ENCODE data around the gene CHRNB4. TPM values are rescaled to one million over a fixed set of nuclear protein-coding genes. Genes with fewer than 3 reads are reported as not detected.

The CHRNB4 gene
- total RNA-seq, 3 donors from 2014 or later, result 0.29 to 2.4 TPM; not detected in 1

DNA sequence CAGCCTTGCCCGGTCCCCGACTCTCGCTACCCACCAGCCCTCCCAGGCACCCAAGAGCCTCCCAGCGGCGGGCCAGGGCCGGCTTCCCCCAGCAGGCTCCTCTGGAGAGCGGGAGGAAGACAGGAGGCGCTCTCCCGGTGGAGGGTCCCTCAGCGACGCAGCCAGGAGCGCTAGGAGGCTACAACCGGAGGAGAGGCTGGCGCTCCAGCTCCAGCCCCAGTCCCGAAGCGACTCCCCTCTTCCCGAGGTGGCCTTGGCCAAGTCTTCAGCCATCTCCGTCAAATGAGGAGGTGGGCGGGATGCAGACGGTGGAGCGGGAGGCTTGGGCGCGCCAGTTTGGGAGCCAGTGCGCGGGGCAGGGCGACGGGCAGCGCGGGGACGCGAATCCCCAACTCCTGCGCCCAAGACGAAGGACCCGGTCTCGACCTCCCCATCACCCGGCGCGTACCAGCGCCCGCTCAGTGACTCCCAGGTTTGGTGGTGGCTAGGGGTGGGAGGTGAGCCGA, 20.9 kb downstream of the CHRNB4 start:
- DNase-seq (no peak), ATAC-seq (peak; percentile 33)

DNA sequence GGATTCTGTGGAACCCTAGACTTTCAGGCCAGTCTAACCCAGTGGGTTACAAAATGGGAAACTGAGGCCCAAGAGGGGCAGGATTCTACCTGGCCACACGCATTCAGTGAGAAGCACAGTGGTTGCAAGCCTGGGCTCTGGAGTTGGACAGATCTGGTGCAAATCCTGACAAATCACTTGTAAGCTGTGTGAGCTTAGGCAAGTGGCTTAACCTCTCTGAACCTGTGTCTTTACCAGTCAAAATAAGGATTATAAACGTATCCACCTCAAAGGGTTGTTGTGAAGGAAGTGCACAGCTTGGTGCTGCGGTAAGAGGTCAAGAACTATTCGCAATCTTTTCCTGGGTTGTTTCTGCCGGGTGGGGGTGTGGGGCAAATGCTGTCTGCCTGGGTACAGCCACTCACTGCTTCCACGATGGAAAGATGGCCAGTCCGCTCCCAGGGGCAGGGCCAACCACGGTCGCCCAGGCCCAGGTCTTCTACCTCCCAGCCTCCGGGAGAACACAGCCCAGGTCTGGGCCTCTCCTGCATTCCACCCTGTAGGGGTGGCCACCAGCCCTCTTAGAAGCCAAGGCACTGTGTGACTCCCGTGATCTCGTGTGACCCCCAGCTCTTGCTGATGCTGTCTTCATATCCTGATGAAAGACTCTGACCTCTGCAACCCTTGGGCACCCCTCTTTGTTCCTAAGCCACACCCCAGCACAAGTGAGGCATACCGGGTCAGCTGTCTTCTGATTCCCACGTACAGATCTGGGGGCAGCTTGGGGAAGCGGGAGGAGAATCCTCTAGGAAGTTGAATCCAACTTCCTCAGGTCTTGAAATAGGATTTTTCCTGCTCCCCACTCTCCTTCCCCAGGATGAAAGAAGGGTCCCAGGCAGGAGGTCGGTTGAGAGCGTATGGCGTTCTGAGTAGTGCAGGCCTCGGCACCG, 21.7 kb downstream of the CHRNB4 start:
- Histone ChIP-seq H3K4me1 (ENCODE audit: low read depth) (peaks cover 10% of the 10 kb centered on the region), H3K4me3 (no peak overlapping the region), H3K9me3 (no peaks in the 10 kb centered on the region), H3K36me3 (ENCODE audit: low read depth) (no peaks in the 10 kb centered on the region)
- ATAC-seq (no peak), DNase-seq (no peak)
- TF ChIP-seq, protein P1, sequence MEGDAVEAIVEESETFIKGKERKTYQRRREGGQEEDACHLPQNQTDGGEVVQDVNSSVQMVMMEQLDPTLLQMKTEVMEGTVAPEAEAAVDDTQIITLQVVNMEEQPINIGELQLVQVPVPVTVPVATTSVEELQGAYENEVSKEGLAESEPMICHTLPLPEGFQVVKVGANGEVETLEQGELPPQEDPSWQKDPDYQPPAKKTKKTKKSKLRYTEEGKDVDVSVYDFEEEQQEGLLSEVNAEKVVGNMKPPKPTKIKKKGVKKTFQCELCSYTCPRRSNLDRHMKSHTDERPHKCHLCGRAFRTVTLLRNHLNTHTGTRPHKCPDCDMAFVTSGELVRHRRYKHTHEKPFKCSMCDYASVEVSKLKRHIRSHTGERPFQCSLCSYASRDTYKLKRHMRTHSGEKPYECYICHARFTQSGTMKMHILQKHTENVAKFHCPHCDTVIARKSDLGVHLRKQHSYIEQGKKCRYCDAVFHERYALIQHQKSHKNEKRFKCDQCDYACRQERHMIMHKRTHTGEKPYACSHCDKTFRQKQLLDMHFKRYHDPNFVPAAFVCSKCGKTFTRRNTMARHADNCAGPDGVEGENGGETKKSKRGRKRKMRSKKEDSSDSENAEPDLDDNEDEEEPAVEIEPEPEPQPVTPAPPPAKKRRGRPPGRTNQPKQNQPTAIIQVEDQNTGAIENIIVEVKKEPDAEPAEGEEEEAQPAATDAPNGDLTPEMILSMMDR (IDR thresholded peaks at IDR 0.05), result no peak
- intact Hi-C loops (cut with DNase I, micrococcal nuclease), result loop anchor here (5.0 kb wide), 1 partner anchor 88 kb away; no protein-coding TSS in a partner anchor

More for the DNA sequence above, 20.9 kb downstream of the CHRNB4 start:
- intact Hi-C loops (cut with DNase I, micrococcal nuclease), result no loop called here
- no peak overlapping the region for H3K4me3 ChIP-seq
- peaks cover 10% of the 10 kb centered on the region for H3K4me1 ChIP-seq (ENCODE audit: low read depth)
- TF ChIP-seq, protein P1 (IDR thresholded peaks at IDR 0.05), result no peak
- no peaks in the 10 kb centered on the region for H3K36me3 ChIP-seq (ENCODE audit: low read depth)
- no peaks in the 10 kb centered on the region for H3K9me3 ChIP-seq

DNA sequence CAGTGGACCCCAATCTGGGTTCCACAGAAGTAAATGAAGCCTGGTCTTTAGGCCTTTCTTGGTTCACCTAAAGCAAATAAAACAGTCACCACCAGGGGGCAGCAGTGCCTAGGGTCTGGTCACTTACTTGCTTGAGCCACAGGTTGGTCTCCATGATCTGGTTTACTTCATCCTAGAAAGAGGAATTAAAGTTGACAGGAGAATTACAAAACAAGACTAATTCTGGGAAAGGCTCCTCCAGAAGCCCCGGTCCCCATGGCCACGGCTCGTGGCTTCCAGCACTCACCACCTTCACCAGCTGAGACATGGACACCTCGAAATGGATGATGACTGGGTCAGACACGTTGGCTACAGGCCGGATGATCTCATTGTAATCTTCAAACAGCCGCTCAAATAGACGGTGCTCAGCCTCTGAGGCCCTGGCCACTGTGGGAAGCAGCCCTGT, 22.5 kb downstream of the CHRNB4 start:
- intact Hi-C loops (cut with DNase I, micrococcal nuclease), result loop anchor here (5.0 kb wide), 1 partner anchor 89 kb away; no protein-coding TSS in a partner anchor
- no peaks in the 10 kb centered on the region for H3K9me3 ChIP-seq
- no peaks in the 10 kb centered on the region for H3K36me3 ChIP-seq (ENCODE audit: low read depth)
- ATAC-seq (peak; percentile 81), DNase-seq (peak in 2 of 3 donors; percentile 72 to 99)
- TF ChIP-seq, protein P1 (IDR thresholded peaks at IDR 0.05), result peak; percentile 67
- peaks cover 10% of the 10 kb centered on the region for H3K4me1 ChIP-seq (ENCODE audit: low read depth)
- H3K4me3 ChIP-seq, result no peak overlapping the region

DNA sequence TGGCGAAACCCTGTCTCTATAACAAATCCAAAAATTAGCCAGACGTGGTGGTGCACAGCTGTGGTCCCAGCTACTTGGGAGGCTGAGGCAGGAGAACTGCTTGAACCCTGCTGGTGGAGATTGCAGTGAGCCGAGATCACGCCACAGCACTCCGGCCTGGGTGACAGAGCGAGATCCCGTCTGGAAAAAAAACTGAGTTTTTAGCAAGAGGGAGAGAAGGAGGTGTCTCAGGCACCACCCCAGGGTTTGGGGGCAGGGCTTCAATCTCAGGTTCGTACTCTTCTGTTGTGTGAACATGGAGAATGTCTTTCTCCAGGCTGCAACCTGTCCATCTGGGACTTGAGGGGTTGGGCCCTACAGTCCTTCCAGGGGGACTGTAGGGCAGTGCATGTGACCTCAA, 22.9 kb downstream of the CHRNB4 start:
- intact Hi-C loops (cut with DNase I, micrococcal nuclease), result loop anchor here (5.0 kb wide), 1 partner anchor 89 kb away; no protein-coding TSS in a partner anchor
- no peak for ATAC-seq

DNA sequence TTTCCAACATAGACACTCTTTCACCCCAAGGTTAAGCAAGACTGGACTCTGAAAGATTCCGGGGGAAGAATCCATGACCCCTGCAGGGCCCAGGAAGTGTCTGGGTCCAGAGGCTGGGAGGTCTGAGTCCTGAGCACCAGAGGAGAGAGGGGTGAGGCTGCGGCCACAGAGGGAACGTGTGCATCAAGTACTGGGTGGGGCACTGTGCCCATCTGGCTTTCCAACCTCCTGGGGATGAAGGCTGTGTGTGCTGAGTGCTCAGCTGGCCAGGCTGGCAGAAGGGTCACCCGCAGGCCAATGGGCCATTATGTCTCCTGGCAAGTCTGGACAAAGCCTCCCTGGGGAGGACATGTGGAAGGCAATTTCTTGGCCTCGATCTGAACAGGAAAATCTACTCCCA, 23.5 kb downstream of the CHRNB4 start:
- Histone ChIP-seq H3K36me3 (ENCODE audit: low read depth) (no peaks in the 10 kb centered on the region), H3K4me3 (no peak overlapping the region), H3K9me3 (no peaks in the 10 kb centered on the region), H3K4me1 (ENCODE audit: low read depth) (peaks cover 10% of the 10 kb centered on the region)
- intact Hi-C loops (cut with DNase I, micrococcal nuclease), result loop anchor here (5.0 kb wide), 1 partner anchor 90 kb away; no protein-coding TSS in a partner anchor
- no peak for DNase-seq
- ATAC-seq, result no peak
- TF ChIP-seq, protein P1 (IDR thresholded peaks at IDR 0.05), result no peak

More for the DNA sequence above, 22.9 kb downstream of the CHRNB4 start:
- H3K4me1 ChIP-seq (ENCODE audit: low read depth), result peaks cover 10% of the 10 kb centered on the region
- TF ChIP-seq, protein P1 (IDR thresholded peaks at IDR 0.05), result no peak
- no peak overlapping the region for H3K4me3 ChIP-seq
- no peak for DNase-seq
- no peaks in the 10 kb centered on the region for H3K9me3 ChIP-seq
- no peaks in the 10 kb centered on the region for H3K36me3 ChIP-seq (ENCODE audit: low read depth)

All from mucosa of descending colon (tissue), 3 donors.